Stimulated activated naive CD4-positive, alpha-beta T cell (primary cell): Measurements from ENCODE around the gene TNNI3K.

Source experiments
- DNase-seq, 6 experiments: peaks; one replicate each; lab custom pipeline; 2025; lab: John Stamatoyannopoulos, UW

TNNI3K gene

DNA sequence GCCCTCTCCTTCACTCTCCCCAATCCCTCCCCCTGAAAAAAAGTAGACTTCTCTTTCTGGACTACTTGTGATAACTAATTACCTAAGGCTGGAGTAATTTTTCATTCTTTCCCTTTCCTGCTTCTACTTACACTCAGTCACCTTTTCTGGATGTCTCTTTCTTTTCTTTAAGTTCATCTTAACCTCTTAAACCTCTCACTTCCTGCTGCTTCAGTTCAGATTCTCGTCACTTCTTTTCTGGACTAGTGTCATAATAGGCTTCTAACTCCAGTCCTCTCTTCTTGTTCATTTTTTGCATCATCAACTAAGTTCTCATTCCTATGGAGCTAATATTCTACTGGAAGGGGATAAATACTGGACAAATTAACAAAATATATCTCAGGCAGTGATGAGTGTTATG, 201.8 kb downstream of the TNNI3K start:
- no peak for DNase-seq

DNA sequence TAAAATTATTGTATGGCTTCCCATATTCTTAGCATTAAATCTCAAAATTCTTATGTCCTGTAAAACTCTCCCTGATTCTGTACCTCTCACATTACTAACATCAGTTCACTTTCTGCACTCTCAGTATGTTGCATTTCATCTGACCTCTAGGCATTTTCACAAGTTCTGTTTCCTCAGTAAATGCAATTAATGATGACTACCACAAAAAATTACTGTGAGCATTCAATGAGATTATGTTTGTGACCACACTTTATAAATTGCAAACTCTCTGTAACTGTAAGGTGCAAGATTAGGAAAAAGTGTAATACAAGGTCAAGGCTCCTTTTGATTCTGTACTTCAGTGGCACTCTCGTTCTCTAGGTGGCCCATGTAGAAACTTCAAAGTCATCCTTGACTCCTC, 216.8 kb downstream of the TNNI3K start:
- DNase-seq, result no peak

DNA sequence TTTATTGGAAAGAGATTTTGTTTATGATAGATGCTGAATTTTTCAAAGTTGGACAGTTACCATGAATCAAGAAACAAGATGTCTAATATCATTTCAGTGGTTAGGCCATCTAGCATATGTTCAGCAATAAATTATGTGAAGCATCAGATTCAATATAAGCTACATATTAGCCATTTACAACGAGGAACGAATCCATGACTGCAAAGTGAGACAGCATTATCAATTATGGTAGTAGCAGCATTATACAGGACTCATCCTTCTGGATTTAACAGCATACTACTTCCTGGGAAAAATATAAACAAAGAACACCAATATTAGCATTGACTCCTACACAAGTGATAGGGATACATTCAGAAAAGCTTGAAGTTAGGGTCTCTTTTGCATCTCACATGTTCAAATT, 218.1 kb downstream of the TNNI3K start:
- no peak for DNase-seq

DNA sequence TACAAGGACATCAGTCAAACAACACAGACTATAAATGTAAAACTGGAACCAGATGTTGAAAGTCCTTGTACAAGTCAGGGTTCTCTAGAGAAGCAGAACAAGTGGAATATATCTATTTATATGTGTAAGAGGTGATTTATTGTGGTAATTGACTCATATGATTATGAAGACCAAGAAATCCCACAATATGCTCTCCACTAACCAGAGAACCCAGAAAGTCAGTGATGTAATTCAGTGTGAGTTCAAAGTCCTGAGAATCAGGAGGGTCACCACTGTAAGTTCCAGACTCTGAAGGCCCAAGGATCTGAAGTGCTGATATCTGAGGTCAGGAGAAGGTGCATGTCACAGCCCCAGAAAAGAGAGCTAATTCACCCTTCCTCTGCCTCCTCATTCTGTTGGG, 220.2 kb downstream of the TNNI3K start:
- no peak for DNase-seq

DNA sequence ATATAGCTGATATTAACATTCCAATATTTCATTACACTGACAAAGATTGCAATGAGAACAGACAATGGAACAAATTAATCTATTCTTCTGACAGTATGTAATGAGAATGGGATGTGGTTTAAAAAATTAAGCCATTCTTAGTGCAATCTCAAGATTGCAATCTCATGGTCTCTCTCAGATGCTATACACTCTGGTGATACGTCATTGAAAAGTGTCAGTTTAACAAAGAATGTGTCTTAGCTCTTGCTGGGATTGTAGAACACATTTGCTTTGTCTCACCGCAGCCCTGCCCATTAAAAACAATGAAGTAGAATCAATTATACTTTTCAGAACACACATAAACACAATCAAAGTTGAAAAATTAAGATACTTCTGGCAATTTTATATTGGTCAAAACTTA, 222.1 kb downstream of the TNNI3K start:
- DNase-seq, result no peak

DNA sequence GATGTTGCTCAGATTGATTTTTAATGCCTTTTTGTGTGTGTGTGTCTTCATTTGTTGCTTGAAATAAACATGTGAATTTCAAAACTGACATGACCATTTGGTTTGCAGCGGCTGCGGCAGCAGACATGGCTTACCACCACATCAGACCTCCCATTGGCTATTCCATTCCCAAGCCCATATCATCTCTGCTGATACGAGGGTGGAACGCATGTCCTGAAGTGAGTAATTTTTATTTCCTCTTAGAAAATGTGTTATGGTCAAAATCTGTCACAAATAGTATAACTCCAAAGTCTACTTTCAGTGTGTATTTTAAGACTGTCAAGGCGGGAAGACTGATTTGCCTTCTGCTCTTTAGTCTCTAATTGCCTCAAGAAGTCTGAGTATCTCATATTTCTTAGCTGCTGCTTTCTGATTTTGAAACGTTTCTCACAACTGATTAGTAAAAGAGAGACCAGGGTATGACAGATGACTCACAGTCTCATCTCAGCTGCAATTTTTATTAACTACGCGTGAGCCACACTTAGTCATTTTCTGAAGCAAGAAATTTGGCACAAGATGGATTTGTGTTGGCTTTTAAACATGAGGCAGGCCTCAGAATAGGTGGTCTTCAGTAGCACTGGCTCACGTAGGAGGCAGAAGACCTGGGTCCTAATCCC, 228.3 kb downstream of the TNNI3K start:
- DNase-seq, result no peak

DNA sequence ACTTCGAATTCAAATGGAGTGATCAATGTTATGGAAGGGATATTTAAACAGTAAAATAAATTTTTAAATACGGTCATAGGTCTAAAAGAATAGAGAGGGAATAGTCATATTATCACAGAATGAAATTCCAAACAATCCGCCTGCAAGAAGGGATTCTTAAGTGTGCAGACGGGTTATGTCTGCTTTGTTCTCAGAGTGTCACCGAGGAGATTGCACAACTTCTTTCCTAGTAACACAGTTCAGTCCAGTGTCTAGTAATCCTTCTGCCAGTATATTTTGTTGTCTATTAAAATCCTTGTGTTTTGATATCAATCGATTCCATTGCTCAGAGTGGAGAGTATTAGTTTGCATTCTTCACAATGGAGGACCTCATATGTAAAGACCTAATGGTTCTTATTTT, 228.8 kb downstream of the TNNI3K start:
- DNase-seq, result no peak

DNA sequence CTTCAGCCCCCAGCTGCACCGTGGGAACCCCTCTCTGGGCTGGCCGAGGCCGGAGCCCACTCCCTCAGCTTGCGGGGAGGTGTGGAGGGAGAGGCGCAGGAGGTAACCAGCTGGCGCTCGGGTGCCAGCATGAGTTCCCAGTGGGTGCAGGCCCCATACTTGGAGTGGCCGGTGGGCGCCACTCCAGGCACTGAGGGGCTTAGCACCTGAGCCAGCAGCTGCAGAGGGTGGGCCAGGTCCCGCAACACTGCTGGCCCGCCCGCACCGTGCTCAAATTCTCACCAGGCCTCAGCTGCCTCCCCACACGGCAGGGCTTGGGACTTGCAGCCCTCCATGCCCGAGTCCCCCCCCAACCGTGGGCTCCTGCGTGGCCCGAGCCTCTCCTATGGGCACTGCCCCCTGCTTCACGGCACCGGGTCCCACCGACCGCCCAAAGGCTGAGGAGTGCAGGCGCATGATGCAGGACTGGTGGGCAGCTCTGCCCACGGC, 230.1 kb downstream of the TNNI3K start:
- no peak for DNase-seq

DNA sequence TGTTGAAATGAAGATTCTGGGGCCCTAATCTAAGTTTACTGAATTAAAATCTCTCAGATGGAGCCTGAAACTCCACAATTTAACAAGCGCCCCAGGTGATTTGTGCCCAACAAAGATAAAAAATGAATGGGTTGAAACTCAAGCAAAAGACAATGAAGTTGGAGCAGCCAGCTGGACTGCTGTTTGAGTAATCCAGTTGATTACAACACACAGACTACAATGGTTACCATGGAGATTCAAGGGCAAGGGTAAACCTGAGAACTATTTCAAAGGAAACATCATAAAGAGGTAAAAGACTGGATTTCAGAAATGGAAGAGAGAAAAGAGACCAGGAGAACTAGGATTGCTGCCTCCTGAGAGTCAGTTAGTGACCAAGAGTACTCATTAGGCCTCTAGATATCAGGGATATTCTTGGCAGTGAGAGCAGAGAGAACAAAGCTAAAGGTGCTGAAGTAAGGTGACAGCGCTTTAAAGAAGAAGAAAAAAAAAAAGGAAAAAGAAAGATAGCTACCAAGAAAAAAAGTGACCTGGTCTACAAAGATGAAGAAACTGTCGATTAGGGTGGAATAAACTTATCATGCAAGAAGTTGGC, 232.7 kb downstream of the TNNI3K start:
- no peak for DNase-seq

DNA sequence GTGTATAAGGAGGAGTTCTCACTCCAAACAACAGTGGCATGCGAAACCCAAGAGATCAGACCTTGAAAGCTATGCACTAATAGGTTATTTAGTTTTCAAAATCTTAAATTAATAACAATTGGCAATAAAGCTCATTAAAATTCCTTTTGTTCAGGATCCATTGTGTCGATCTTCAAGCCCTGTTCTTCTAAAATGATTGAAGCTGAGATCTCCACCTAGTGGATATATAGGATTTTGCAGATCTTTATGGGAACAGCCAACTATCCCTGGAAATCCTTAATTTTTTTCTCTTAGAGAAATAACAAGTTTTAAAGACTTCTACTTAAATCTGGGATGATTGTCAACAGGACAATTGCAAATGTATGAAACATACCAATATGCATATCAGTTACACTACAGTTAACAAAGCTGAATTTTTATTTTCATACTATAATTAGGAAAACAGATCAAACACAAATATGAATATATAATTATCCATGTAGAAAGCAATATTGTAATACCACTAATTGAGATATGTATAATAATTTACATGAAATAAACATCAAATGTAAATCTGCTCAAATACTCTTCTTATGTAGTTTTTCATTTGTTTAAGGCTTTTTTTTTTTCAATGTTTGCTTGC, 233.9 kb downstream of the TNNI3K start:
- DNase-seq, result no peak

DNA sequence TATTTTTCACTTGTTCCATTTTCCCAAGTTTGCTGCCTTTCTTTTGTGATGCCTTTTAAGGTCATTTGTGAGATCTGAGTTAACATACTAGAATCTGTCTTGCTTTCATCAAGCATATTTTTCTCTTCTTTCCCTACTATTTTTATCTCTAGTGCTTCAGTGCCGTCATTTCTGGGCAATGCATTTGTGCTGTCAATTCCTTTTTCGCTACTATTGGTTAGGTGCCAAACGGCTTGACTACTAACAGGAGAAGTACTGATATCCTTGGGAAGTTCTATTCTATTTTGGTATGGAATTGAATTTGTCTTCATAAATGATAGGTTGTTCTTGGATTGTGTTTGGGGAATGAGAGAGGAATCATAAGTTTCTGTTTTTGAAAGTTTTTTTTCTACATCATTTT, 235.1 kb downstream of the TNNI3K start:
- no peak for DNase-seq

DNA sequence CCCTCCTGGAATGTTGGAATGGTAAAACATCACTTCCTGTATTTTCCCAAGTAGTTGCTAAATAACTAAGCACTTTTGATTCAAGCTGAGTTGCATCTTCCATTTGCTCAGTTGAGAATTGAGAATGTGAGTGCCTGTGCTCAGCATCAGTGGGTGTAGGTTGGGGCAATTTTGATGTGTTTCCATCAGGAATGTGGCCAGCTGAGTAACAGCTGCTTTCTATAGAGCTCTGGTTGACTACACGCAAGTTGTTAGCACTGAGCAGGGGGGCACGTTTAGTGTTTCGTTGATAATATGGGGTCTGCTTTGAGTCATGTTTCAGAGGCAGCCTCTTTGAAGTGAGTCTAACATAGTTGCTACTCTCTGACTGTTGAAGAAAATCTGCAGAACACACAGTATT, 235.7 kb downstream of the TNNI3K start:
- DNase-seq, result no peak

DNA sequence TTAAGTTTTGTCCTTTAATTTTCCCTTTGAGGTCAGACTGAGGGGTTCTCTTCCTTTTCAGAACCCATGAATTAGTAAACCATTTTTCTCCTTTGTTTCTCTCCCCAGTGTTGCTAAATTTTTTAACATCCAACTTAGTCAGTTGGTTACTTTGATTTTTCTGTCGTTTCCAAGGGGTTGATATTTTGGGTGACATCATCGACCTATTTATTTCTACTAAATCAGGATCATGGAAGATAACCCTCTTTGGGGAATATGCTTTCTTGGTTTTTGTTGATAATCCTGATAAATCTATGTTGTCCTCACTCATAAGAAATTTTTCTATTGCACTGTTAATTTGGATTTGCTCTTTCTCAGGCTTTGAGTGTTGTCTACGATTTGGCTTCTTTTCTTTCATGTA, 236.3 kb downstream of the TNNI3K start:
- no peak for DNase-seq

DNA sequence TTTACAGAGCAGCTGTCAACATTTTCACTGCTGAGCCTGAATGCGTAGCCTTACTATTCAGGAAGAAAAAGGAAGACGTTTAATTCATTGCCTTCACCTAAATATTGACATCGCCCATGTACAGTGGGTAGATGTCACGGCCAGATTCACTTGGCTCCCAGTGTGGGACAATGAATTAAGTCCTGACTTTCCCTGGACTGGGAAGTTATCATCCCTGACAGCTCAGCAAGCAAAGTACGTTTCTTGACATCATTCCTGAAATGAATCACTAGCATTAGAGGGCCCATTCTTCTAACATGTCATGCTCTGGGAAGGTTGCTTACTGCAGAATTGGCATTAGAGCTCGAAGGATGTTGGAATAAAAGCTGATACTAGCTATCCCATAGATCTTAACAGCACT, 239.4 kb downstream of the TNNI3K start:
- no peak for DNase-seq

DNA sequence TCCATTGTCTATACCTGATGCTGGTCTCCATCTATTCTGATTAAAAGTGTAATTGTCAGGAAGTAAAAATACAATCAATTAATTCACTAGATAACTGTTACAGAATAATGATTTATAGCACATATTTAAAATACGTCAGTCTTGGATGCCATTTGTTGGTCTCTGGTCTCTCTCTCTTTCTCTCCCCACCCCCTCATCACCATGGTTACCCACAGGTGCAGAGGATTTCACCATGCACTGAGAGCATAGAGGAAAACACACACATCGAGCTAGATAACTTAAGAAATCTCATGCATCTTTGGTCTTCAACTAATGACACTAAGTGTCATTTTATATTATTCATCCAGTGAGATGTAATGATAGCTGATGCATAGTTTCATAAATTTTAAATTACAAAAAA, 243.8 kb downstream of the TNNI3K start:
- no peak for DNase-seq

DNA sequence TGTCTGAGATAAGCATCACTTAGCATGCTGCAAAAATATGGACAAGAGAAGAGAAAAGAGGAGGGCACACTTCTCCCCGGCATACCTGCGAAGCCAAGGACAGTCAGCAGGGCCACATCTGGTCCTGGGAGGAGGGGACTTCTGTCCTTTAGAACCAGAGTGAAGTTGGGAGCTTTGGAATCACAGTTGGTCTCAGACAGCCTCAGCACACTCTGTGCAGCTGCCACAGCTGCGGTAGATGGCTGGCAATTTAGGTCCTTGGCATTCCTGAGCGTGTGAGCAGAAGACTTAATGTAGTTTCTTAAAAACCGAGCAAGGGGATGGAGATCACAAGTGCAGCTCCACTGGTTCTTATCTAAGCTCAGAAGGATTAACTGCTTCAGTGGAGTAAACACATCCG, 244.9 kb downstream of the TNNI3K start:
- no peak for DNase-seq

DNA sequence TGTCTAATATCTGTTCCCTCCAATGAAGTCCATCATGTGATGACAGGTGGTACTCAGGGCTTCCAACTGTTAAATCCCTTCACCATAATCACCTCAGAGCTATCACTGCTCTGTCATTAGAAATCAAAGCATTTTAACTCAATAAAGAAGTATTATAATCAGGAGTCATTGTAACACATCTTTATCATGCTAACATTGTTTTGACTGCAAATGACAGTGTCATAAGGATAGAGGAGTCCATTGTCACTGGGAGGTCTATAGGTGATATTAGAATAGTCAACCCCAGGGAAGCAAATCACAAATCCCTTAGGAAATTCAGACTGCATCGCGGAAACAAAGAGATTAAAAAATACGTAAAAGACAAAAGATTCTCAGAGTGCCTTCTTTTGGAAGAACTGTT, 246.4 kb downstream of the TNNI3K start:
- DNase-seq, result no peak

DNA sequence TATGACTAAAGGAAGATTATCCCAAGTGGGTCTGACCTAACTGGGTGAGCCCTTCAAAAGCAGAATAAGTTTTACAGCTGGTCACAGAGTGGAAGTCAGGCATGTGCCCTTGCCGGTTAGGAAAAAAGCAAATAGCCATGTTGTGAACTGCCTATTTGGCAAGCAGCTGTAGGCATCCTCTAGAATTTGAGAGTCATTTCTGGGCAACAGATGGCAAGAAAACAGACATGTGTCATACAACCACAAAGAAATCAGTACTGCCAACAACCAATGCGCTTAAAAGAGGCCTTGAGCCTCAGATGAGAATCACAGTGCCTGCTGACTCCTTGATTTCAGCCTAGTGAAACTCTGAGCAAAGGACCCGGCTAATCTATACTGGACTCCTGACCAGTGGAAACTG, 250.4 kb downstream of the TNNI3K start:
- no peak for DNase-seq

DNA sequence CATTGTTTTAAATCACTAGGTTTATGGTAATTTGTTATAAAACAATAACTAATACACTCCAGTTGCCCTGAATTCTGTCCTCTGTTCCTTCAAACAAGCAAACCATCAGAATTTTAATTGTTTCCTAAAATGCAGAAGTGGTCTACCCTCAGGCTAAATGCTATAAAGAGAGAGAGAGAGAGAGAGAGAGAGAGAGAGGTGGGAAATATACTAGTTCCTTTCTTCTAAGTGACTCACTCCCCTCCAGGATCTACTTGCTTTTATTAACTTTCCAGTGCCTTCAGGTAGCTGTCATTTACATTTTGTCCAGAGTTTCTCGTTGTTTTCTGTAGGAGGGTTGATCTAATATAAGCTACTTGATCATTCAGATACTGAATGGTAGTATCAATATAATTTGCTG, 250.8 kb downstream of the TNNI3K start:
- no peak for DNase-seq

DNA sequence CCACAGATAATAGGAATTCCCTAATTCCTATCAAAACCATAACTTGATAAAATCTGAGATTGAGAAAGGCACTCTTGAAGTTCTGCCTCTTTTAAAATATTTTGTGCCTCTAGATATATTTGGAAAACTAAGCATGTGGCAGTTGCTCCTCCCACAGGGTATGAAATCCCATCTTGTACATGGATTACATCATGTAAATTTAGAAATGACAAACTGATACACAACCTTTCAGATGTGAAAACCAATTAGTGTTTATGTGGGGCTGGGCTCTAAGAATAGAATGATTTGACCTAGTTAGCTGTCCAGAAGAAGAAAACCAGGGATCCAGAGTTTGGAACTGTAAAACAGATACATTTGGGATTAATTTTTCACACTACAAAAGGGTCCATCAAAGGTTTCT, 261.5 kb downstream of the TNNI3K start:
- no peak for DNase-seq

DNA sequence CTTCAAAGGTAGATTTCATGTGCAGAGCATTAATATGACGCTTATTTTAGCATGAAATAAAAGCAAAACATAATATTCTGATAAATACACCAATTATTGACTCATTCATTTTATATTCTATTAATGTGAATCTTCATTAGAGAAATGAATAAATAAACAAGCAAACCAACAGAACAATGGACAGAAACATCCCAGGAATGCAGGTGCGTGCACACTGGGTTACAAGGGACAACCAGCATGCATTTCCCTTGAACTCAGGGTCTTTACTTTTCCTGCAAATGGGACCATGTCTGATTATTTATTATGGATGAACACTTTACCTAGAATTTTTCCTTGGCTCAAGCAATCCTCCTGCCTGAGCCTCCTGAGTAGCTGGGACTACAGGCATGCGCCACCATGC, 263.7 kb downstream of the TNNI3K start:
- DNase-seq, result no peak

DNA sequence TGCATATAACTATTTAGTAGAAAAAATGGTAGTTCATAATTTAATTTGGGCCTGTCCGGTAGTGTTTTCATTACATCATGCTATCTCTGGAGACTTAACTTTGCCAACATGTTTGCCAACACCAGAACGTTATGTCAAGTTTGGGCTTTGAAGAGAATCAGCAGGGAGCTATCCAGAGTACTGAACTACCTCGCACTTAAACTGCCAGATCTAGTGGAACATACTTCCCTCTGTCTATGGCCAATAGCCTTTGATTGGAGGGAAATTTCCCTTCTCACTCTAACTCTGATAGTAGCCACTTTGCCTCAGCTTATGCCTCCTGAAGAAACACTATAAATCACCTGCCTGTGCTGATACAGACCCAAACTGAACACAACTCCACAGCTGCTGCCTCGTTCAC, 267.2 kb downstream of the TNNI3K start:
- DNase-seq, result no peak

DNA sequence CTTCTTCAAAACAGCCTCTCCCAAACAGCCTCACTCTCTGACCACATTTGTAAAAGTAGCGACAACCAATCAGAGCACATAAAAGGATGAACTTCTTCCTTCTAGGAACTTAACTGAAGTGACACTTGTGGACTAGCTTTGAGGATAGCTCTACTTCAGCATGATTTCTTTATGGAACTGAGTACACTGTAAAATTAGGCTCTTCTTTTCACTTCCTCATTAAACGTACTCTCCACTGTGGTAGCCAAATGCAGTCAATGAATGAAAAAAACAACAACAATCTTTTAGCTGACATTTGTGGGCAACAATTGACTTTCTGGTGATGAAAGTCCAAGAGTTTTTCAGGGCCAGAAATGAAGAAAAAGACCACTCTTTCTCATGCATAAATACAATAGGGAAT, 267.7 kb downstream of the TNNI3K start:
- DNase-seq, result no peak
